Keratinocyte (primary cell): ENCODE measurements around the gene LYVE1. TPM values are rescaled to one million over a fixed set of nuclear protein-coding genes. Genes with fewer than 3 reads are reported as not detected.

Experiments
- DNase-seq: peaks from one replicate; pipeline ENCODE4 v3.0.0-alpha.2; 2011; ENCODE audit warnings: low read depth, missing footprints, low spot score
- FAIRE-seq: peaks from 2 replicates; lab custom pipeline; 2011; peaks lifted over from hg19 to GRCh38; lab: Jason Lieb, UNC
- H2AFZ ChIP-seq: 2 replicates; pipeline ENCODE4 v1.6.0; 2012; ENCODE audit warnings: low read length, control low read depth, inconsistent platforms; ENCODE audit not compliant: control insufficient read depth
- H3K27ac ChIP-seq: 2 replicates; pipeline ENCODE4 v1.5.1; 2011; ENCODE audit warnings: low read length; ENCODE audit not compliant: control insufficient read depth, insufficient read depth
- H3K27me3 ChIP-seq: 3 replicates; pipeline ENCODE4 v1.6.0; 2011; ENCODE audit warnings: low read length; ENCODE audit not compliant: control insufficient read depth, insufficient read depth; ENCODE audit errors: extremely low read depth
- H3K36me3 ChIP-seq, 2 experiments: 2 replicates in 1 of 2; 3 replicates in 1 of 2; pipeline ENCODE4 v1.5.1; 2011; ENCODE audit warnings: low read length in 2 of 2, mild to moderate bottlenecking in 1 of 2; ENCODE audit not compliant: control insufficient read depth in 2 of 2, insufficient read depth in 2 of 2; ENCODE audit errors: extremely low read depth in 1 of 2
- H3K4me1 ChIP-seq: 3 replicates; pipeline ENCODE4 v1.5.1; 2011; ENCODE audit warnings: low read length; ENCODE audit not compliant: control insufficient read depth, insufficient read depth; ENCODE audit errors: extremely low read depth
- H3K4me2 ChIP-seq: 3 replicates; pipeline ENCODE4 v1.6.0; 2011; ENCODE audit warnings: low read depth, low read length; ENCODE audit not compliant: control insufficient read depth, insufficient read depth; ENCODE audit errors: extremely low read depth
- H3K4me3 ChIP-seq, 3 experiments: fragments of 200-600 bp in 1 of 3; sonication (generic) in 1 of 3; 2 replicates in 2 of 3; 3 replicates in 1 of 3; pipeline ENCODE4 v1.5.1; 2011 to 2016; ENCODE audit warnings: low read length in 3 of 3, mild to moderate bottlenecking in 3 of 3, control low read depth in 2 of 3, inconsistent platforms in 1 of 3, low read depth in 1 of 3, mixed read lengths in 1 of 3, mixed run types in 1 of 3, moderate library complexity in 1 of 3; ENCODE audit not compliant: control insufficient read depth in 2 of 3, insufficient read depth in 2 of 3; ENCODE audit errors: extremely low read depth in 1 of 3
- H3K79me2 ChIP-seq: 2 replicates; pipeline ENCODE4 v1.6.0; 2012; ENCODE audit warnings: low read length; ENCODE audit not compliant: control insufficient read depth, insufficient read depth
- H3K9ac ChIP-seq: 3 replicates; pipeline ENCODE4 v1.6.0; 2011; ENCODE audit warnings: low read length; ENCODE audit not compliant: control insufficient read depth, insufficient read depth; ENCODE audit errors: extremely low read depth
- H3K9me1 ChIP-seq: 3 replicates; pipeline ENCODE4 v1.6.0; 2011; ENCODE audit warnings: low read length; ENCODE audit not compliant: control insufficient read depth, insufficient read depth; ENCODE audit errors: extremely low read depth
- H3K9me3 ChIP-seq: 2 replicates; pipeline ENCODE4 v1.5.1; 2012; ENCODE audit warnings: low read depth, low read length; ENCODE audit not compliant: control insufficient read depth
- H4K20me1 ChIP-seq: 3 replicates; pipeline ENCODE4 v1.6.0; 2011; ENCODE audit warnings: low read length; ENCODE audit not compliant: control insufficient read depth, insufficient read depth; ENCODE audit errors: extremely low read depth
- EZH2 ChIP-seq: IDR thresholded peaks from one replicate; pipeline ENCODE4 v1.6.1; 2012; ENCODE audit warnings: inconsistent platforms, mild to moderate bottlenecking, low read length, moderate library complexity
- dilution Hi-C: fragments of 300-500 bp; cut with MboI; formaldehyde crosslinking; loops from one replicate; pipeline ENCODE4 v1.7.0; 2020; ENCODE audit warnings: low sequenced_read_pairs; ENCODE audit not compliant: extremely low pct_ligation_motif_present
- polyA plus RNA-seq, 5 experiments: library from polyadenylated mRNA; depleted of rRNA in 3 of 5; stranded (reverse) in 3 of 5; stranded (forward) in 1 of 5; unstranded in 1 of 5; fragments of >200 nt; gene quantifications; 1 replicate in 1 of 5; 2 replicates in 3 of 5; 3 replicates in 1 of 5; pipeline versions ENCODE4 v1.2.1 to v1.2.3, GENCODE V29; 2011 to 2012; ENCODE audit warnings: missing spikeins in 2 of 5, low read depth in 1 of 5, low replicate concordance in 1 of 5
- TF ChIP-seq, protein P1 (sequence below), 3 experiments: IDR thresholded peaks in 1 of 3; conservative IDR thresholded peaks in 1 of 3; optimal IDR thresholded peaks in 1 of 3; 2 replicates in 2 of 3; 3 replicates in 1 of 3; pipeline versions ENCODE3 to v1.5.1; 2011; ENCODE audit warnings: low read length in 3 of 3, mild to moderate bottlenecking in 3 of 3, moderate library complexity in 2 of 3, control low read depth in 1 of 3, inconsistent platforms in 1 of 3; ENCODE audit not compliant: insufficient read depth in 2 of 3; ENCODE audit errors: extremely low read depth in 1 of 3

Gene LYVE1
- polyA plus RNA-seq, 1 donor (not counting 4 experiments of a cell fraction or from before 2014, with no cell fraction given): not detected

- H3K9me3 ChIP-seq: no peaks in the 10 kb centered on the region
- peaks cover 30% of the 10 kb centered on the region for H3K4me1 ChIP-seq
- TF ChIP-seq, protein P1, sequence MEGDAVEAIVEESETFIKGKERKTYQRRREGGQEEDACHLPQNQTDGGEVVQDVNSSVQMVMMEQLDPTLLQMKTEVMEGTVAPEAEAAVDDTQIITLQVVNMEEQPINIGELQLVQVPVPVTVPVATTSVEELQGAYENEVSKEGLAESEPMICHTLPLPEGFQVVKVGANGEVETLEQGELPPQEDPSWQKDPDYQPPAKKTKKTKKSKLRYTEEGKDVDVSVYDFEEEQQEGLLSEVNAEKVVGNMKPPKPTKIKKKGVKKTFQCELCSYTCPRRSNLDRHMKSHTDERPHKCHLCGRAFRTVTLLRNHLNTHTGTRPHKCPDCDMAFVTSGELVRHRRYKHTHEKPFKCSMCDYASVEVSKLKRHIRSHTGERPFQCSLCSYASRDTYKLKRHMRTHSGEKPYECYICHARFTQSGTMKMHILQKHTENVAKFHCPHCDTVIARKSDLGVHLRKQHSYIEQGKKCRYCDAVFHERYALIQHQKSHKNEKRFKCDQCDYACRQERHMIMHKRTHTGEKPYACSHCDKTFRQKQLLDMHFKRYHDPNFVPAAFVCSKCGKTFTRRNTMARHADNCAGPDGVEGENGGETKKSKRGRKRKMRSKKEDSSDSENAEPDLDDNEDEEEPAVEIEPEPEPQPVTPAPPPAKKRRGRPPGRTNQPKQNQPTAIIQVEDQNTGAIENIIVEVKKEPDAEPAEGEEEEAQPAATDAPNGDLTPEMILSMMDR (optimal IDR thresholded peaks at IDR 0.05 in 1 of 3, IDR thresholded peaks at IDR 0.05 in 1 of 3, conservative IDR thresholded peaks at IDR 0.05 in 1 of 3; ENCODE audit: extremely low read depth in 1 of 3, insufficient read depth in 2 of 3, low read length in 3 of 3): no peak
- no peak for TF ChIP-seq EZH2
- FAIRE-seq: no peak
- no peaks in the 10 kb centered on the region for H4K20me1 ChIP-seq
- no peaks in the 10 kb centered on the region for H3K9me1 ChIP-seq
- dilution Hi-C loops: no loop called here
- H3K27me3 ChIP-seq: no peaks in the 10 kb centered on the region
- no peak overlapping the region for H3K4me3 ChIP-seq
- H2AFZ ChIP-seq: no peak overlapping the region
- H3K36me3 ChIP-seq: no peaks in the 10 kb centered on the region
- no peak overlapping the region for H3K27ac ChIP-seq
- H3K4me2 ChIP-seq: peak overlapping the region; percentile 61
- no peak for DNase-seq
- no peaks in the 10 kb centered on the region for H3K79me2 ChIP-seq
- H3K9ac ChIP-seq: no peak overlapping the region
Measured at GRCh38 chr11:10604798-10605197, 36.3 kb upstream of the LYVE1 start.

- TF ChIP-seq, protein P1 (optimal IDR thresholded peaks at IDR 0.05 in 1 of 3, IDR thresholded peaks at IDR 0.05 in 1 of 3, conservative IDR thresholded peaks at IDR 0.05 in 1 of 3; ENCODE audit: extremely low read depth in 1 of 3, insufficient read depth in 2 of 3, low read length in 3 of 3): no peak
- TF ChIP-seq EZH2: no peak
- Histone ChIP-seq H3K4me2 (peak overlapping the region; percentile 61), H3K4me1 (peaks cover 30% of the 10 kb centered on the region), H3K27me3 (no peaks in the 10 kb centered on the region), H2AFZ (peak overlapping the region; percentile 85), H3K27ac (peak overlapping the region; percentile 60), H3K9me3 (no peaks in the 10 kb centered on the region), H3K79me2 (no peaks in the 10 kb centered on the region), H3K9me1 (no peaks in the 10 kb centered on the region), H3K36me3 (no peaks in the 10 kb centered on the region), H4K20me1 (no peaks in the 10 kb centered on the region), H3K4me3 (peak overlapping the region in 1 of 3 experiments; percentile 29), H3K9ac (peak overlapping the region; percentile 54)
- no peak for DNase-seq
- dilution Hi-C loops: no loop called here
- peak; percentile 97 for FAIRE-seq
Measured at GRCh38 chr11:10604340-10604748, 35.9 kb upstream of the LYVE1 start.
